Activated CD4-positive, CD25-positive, alpha-beta regulatory T cell treated with anti-CD3 and anti-CD28 coated beads, Interleukin-2, amount 50 U/mL, for 16 hours (primary cell): ENCODE results near the gene CLEC4A.
"Not testable (repeated sequence)": the region's sequence is repeated elsewhere in the genome, so short reads cannot be mapped to it uniquely, and the experiment has no call there.

ENCODE experiments used
- DNase-seq: peaks from one replicate; pipeline ENCODE4 v3.0.0-alpha.2; 2020; ENCODE audit warnings: low read depth, low spot score

Gene CLEC4A

GRCh38 chr12:8123124-8123912 is at the start of gene CLEC4A:
Gene CLEC4A, plus strand, starts transcription at chr12:8123617. Its CDS starts 262 bp downstream, at chr12:8123879.
- no peak for DNase-seq

- no peak for DNase-seq
These were observed 47.5 kb upstream of the CLEC4A start for GRCh38 chr12:8075935-8076334.

DNA sequence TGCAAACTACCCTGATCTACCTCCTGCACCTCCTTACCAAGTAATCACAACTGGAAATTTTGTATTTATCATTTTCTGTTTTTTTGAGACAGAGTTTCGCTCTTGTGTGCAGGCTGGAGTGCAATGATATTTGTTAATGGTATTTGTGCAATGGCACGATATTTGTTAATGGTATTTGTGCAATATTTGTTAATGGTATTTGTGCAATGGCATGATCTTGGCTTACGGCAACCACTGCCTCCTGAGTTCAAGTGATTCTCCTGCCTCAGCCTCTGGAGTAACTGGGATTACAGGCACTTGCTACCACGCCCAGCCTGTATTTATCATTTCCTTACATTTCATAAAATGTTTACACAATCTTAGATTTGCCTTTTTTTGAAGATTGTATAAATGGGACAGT is 47.1 kb upstream of the CLEC4A start:
- DNase-seq: no peak

- DNase-seq: no peak
These were observed 46.2 kb upstream of the CLEC4A start for GRCh38 chr12:8077207-8077606.

DNA sequence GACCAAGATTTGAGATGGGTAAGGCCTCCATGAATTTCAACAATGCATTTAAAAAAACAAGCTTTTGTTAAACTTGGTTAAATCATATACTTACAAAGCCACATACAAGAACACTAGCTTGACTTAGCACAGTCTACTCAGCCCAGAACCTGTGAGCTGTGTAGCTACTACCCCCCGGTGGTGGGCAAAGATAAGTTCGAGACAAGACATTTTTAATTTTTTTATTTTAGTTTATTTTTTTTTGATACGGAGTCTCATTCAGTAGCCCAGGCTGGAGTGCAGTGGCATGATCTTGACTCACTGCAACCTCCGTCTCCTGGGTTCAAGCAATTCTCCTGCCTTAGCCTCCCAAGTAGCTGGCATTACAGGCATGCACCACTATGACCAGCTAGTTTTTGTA is 45.0 kb upstream of the CLEC4A start:
- no peak for DNase-seq

DNA sequence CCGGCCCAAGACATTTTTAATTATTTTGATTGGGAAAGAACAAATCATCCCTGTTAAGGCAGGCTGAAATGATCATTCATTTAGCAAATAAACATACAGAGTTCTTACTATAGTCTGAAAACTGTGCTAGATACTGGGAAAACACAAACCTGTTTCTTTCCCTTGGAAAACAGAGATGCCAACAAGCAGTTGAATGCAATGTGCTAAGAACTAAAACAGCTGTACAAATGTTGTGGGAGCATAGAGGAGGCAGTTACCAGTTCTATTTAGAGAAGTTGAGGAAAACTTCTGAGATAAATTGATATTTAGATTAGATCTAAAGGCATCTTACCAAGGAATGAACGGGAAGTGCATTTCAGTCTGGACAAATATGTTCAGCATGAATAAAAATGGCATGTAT is 44.5 kb upstream of the CLEC4A start:
- no peak for DNase-seq

GRCh38 chr12:8080120-8080519 is 43.3 kb upstream of the CLEC4A start:
- DNase-seq: no peak

- DNase-seq: no peak
These were observed 42.0 kb upstream of the CLEC4A start for GRCh38 chr12:8081251-8081920.

DNA sequence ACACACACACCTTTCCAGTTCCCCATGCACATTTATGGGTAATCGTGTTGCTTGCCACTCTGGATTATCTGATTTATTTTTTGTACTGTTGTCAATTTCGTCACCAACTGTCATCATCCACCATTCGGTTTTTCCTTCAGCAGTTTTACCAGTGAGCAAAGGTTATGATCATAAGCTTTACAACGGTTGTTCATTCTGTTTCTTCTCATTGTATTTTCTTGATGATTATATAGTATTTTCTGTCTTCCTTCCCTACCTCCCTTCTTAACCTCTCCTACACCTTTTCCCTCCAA is 40.7 kb upstream of the CLEC4A start:
- DNase-seq: no peak

DNA sequence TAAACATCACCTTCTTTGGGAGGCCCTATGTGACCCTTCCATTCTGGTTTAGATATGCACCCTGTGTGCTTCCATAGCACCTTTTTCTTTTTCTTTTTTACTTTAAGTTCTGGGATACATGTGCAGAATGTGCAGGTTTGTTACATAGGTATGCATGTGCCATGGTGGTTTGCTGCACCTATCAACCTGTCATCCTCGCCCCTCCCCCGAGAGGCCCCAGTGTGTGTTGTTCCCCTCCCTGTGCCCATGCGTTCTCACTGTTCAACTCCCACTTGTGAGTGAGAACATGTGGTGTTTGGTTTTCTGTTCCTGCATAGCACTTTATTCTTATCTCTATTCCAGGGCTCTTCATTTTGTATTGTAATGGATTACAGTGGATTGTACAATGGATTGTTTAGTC is 39.1 kb upstream of the CLEC4A start:
- DNase-seq: not testable (repeated sequence)

DNA sequence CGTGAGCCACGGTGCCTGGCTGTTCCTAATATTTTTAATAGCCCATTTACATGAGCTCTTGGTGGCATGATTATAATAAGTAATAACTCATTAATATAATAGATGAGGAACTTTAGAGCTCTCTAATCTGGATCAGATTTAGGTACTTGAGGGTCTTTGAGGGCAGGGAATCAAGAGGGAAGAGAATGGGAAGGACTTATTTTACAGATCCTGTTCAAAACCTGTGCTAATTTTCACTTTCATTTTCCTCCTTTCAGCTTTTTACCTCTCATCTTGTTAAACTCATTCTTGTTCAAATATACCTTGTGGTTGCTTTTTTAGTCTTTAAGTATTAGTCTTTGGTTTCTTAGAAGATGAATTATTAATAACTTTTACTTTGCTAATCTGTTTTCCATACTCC is 35.8 kb upstream of the CLEC4A start:
- DNase-seq: no peak

DNA sequence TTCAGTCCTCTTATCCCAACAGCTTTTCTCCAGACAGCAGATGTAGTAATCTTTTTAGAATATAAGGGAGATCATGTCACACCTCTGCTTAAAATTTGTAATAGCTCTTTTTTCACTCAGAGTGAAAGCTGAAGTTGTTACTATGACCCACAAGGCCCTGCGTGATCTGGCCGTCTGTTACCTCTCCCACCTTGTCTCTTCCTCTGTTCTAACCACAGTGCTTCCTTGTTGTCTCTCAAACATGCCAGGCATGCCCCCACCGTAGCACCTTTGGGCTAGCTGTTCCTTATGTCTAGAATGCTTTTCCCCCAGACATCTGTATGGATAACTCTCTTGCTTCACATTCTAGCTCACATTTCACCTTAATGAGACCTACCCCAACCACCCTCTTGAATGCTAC is 34.8 kb upstream of the CLEC4A start:
- no peak for DNase-seq

- not testable (repeated sequence) for DNase-seq
These were observed 34.1 kb upstream of the CLEC4A start for GRCh38 chr12:8089277-8089676.

- DNase-seq: no peak
These were observed 33.7 kb upstream of the CLEC4A start for GRCh38 chr12:8089716-8090115.

GRCh38 chr12:8093291-8093690 is 30.1 kb upstream of the CLEC4A start:
- no peak for DNase-seq

- DNase-seq: no peak
These were observed 27.0 kb upstream of the CLEC4A start for GRCh38 chr12:8096281-8096915.

DNA sequence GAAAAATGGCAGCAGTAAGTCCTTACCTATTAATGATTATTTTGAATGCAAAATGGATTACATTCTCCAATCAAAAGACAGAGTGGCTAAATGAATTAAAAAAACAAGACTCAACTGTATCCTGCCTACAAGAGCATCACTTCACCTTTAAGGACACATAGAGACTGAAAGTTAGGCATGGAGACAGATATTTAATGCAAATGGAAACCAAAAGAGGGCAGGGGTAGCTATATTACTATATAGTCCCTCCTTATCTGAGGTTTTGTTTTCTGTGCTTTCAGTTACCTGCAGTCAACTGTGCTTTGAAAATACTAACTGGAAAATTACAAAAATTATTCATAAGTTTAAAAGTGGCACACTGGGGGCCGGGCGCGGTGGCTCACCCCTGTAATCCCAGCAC is 24.2 kb upstream of the CLEC4A start:
- no peak for DNase-seq

DNA sequence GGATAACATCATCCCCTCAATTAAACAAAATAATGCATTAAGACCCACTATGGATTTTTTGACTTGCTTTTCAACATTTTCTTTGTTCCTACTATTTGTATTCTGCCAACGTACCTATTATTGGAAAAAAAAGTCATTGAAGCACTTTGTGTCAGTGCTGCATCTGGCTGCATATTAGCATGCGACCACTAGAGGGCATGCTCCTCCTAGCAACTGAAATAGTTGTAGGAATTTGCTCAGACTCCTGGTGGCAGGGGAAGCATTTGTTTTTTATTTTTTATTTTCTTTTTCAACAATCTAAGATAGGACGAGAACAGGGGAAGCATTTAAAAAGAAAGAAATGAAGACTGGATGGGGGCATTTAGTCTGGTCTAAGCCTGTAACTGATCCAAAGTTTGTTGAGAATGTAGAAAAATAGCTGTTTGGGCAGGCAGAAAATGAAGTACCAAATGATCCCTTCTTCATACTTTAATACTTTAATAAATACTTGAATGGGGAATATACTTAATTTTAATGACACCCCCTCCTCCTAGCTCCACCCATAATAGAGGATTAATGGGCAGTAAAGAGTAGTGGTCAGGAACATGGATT is 14.5 kb upstream of the CLEC4A start:
- peak; percentile 58 for DNase-seq

- DNase-seq: not testable (repeated sequence)
These were observed 10.3 kb upstream of the CLEC4A start for GRCh38 chr12:8113117-8113516.

DNA sequence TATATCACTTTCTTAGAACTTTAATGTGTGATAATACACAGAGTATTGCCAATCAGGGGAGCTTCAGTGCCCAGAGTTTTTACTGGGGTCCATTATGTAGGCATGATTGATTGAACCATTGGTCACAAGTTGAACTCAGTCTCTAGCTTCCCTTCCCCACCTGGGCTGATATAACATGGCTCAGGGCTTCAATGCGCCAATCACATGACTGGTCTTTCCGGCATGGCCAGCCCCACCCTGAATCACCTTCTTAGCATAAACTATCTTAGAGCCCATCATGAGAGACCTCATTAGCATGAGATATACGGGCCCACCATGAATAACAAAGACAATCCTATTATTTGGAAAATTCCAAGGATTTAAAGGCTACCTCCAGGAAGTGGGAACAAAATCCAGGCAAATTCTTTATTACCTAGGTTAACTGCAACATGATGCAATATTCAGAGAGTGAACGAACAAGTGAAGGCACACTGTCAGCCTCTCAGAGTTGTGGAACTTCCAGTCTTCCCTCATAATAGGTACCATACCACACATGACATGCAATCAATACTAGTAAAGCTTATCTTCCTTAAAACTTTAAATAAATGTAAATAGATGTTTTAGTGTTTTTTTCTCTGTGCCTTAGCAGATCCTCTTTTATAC is 3.2 kb upstream of the CLEC4A start:
- no peak for DNase-seq

GRCh38 chr12:8127138-8127537 is 3.7 kb downstream of the CLEC4A start:
- DNase-seq: no peak
